ENCODE results near the gene IDS.
"Not testable (repeated sequence)": the region's sequence is repeated elsewhere in the genome, so short reads cannot be mapped to it uniquely, and the experiment has no call there.

IDS gene

DNA sequence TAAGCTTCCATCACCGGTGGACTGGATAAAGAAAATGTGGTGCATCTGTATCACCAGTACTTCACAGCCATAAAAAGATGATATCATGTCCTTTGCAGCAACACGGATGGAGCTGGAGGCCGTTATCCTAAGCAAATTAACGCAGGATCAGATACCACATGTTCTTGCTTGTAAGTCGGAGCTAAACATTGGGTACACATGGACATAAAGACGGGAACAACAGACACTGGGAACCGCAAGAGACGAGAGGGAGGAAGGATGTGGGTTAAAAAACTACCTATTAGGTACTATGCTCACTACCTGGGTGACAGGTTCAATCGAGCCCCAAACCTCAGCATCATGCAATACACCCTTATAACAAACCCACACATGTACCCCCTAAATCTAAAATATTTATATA, 16.3 kb upstream of the IDS start:
- no peak for DNase-seq (ENCODE audit: extremely low read depth, insufficient read length)
- Histone ChIP-seq H3K27me3 (replicated peaks; ENCODE audit: control insufficient read depth, insufficient read depth, low read length) (no peaks in the 10 kb centered on the region), H3K36me3 (ENCODE audit: control insufficient read depth, insufficient read depth, low read length) (no peaks in the 10 kb centered on the region), H3K4me3 (replicated peaks; ENCODE audit: low read depth, low read length) (no peak overlapping the region)
- TF ChIP-seq, protein P1, sequence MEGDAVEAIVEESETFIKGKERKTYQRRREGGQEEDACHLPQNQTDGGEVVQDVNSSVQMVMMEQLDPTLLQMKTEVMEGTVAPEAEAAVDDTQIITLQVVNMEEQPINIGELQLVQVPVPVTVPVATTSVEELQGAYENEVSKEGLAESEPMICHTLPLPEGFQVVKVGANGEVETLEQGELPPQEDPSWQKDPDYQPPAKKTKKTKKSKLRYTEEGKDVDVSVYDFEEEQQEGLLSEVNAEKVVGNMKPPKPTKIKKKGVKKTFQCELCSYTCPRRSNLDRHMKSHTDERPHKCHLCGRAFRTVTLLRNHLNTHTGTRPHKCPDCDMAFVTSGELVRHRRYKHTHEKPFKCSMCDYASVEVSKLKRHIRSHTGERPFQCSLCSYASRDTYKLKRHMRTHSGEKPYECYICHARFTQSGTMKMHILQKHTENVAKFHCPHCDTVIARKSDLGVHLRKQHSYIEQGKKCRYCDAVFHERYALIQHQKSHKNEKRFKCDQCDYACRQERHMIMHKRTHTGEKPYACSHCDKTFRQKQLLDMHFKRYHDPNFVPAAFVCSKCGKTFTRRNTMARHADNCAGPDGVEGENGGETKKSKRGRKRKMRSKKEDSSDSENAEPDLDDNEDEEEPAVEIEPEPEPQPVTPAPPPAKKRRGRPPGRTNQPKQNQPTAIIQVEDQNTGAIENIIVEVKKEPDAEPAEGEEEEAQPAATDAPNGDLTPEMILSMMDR (IDR thresholded peaks at IDR 0.05; ENCODE audit: insufficient read depth, low read length, poor library complexity, severe bottlenecking), result no peak

DNA sequence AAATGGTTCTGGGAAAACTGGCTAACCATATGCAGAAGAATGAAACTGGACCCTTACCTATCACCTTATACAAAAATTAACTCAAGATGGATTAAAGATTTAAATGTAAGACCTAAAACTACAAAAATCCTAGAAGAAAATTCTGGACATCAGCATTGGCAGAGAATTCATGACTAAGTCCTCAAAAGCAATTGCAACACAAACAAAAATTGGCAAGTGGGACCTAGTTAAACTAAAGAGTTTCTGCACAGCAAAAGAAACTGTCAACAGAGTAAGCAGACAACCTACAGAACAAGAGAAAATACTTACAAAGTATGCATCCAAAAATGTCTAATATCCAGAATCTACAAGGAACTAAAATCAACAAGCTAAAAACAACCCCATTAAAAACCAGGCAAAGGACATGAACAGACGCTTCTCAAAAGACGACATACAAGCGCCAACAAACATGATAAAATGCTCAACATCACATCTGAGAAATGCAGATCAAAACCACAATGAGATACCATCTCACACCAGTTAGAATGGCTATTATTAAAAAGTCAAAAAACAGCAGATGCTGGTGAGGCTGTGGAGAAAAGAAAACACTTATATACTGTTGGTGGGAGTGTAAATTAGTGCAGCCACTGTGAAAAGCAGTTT, 15.7 kb upstream of the IDS start:
- not testable (repeated sequence) for H3K4me3 ChIP-seq (replicated peaks; ENCODE audit: low read depth, low read length); H3K36me3 ChIP-seq (ENCODE audit: control insufficient read depth, insufficient read depth, low read length); DNase-seq (ENCODE audit: extremely low read depth, insufficient read length); H3K27me3 ChIP-seq (replicated peaks; ENCODE audit: control insufficient read depth, insufficient read depth, low read length)

DNA sequence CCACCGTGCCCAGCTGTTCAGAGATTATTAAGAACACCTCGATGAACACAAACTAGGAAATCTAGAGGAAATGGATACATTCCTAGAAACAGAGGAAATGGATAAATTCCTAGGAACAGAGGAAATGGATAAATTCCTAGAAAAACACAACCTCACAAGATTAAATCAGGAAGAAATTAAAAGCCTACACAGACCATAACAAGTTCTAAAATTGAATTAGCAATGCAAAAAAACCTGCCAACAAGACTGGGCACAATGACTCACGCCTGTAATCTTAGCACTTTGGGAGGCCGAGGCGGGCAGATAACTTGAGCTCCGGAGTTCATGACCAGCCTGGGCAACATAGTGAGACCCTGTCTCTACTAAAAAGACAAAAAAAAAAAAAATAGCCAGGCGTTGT, 13.1 kb upstream of the IDS start:
- TF ChIP-seq, protein P1 (IDR thresholded peaks at IDR 0.05; ENCODE audit: insufficient read depth, low read length, poor library complexity, severe bottlenecking), result no peak
- H3K36me3 ChIP-seq (ENCODE audit: control insufficient read depth, insufficient read depth, low read length), result no peaks in the 10 kb centered on the region
- H3K27me3 ChIP-seq (replicated peaks; ENCODE audit: control insufficient read depth, insufficient read depth, low read length), result no peaks in the 10 kb centered on the region
- DNase-seq (ENCODE audit: extremely low read depth, insufficient read length), result no peak
- no peak overlapping the region for H3K4me3 ChIP-seq (replicated peaks; ENCODE audit: low read depth, low read length)

DNA sequence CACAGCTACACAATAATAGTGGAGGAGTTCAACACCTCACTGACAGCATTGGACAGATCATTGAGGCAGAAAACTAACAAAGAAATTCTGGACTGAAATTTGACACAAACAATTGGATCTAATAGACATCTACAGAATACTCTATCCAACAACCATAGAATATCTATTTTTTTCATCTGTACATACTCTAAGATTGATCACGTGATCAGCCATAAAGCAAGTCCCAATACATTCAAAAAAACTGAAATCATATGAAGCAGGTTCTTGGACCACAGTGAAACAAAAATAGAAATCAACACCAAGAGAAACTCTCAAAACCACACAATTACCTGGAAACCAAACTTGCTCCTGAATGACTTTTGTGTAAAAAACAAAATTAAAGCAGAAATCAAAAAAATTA, 12.2 kb upstream of the IDS start:
- no peak for DNase-seq (ENCODE audit: extremely low read depth, insufficient read length)
- no peaks in the 10 kb centered on the region for H3K36me3 ChIP-seq (ENCODE audit: control insufficient read depth, insufficient read depth, low read length)
- TF ChIP-seq, protein P1 (IDR thresholded peaks at IDR 0.05; ENCODE audit: insufficient read depth, low read length, poor library complexity, severe bottlenecking), result no peak
- H3K4me3 ChIP-seq (replicated peaks; ENCODE audit: low read depth, low read length), result no peak overlapping the region
- no peaks in the 10 kb centered on the region for H3K27me3 ChIP-seq (replicated peaks; ENCODE audit: control insufficient read depth, insufficient read depth, low read length)

DNA sequence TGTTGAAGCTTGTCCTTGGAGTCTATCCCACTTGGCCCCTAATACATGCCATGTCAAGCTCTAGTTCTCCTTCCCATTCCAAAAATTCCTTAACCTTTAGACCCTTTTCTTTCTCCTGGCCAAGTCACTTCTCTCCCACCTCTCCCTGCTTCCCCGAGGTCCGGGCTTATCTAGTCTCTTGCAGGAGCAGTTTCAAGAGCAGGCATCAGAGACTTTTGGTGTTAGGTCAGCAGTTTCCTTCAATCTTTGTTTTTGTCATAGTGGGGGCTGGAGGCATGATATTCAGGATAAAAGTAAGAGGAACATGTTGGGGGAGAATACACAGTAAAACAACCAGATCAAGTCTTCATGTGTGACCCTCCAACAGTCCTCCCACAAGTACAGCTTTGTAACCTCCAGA, 11.5 kb upstream of the IDS start:
- TF ChIP-seq, protein P1 (IDR thresholded peaks at IDR 0.05; ENCODE audit: insufficient read depth, low read length, poor library complexity, severe bottlenecking), result no peak
- H3K4me3 ChIP-seq (replicated peaks; ENCODE audit: low read depth, low read length), result no peak overlapping the region
- H3K27me3 ChIP-seq (replicated peaks; ENCODE audit: control insufficient read depth, insufficient read depth, low read length), result no peaks in the 10 kb centered on the region
- DNase-seq (ENCODE audit: extremely low read depth, insufficient read length), result no peak
- no peaks in the 10 kb centered on the region for H3K36me3 ChIP-seq (ENCODE audit: control insufficient read depth, insufficient read depth, low read length)

DNA sequence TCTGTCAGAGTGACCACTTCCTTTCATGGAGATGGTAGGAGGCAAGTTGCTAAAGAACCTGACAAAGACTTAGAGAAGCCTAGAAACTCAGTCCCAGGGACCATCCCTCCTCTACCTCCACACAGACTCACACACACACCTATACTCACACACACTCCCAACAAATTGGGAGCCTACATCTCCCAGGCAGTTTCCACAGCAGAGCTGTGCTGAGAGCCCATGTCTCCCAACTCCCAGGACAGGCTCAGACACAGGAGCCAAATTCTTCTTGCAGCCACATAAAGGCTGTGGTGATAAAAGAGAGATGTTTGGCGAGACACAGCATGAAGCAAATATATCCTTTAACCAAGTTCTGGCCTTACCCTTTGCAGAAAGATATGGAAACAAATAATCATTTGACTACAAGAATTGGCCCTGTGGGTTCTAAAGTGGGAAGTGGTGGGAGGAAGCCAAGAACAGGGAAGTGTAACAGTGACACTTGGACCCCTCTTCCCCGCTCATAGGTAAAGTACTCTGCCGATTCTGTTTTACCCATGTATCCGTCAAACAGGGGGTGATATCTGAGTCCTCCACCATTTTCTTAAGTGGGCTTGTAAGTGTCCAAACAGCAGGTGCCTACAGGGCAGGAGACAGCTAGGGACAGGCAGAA, 11.0 kb upstream of the IDS start:
- DNase-seq (ENCODE audit: extremely low read depth, insufficient read length), result no peak
- H3K27me3 ChIP-seq (replicated peaks; ENCODE audit: control insufficient read depth, insufficient read depth, low read length), result no peaks in the 10 kb centered on the region
- no peak overlapping the region for H3K4me3 ChIP-seq (replicated peaks; ENCODE audit: low read depth, low read length)
- H3K36me3 ChIP-seq (ENCODE audit: control insufficient read depth, insufficient read depth, low read length), result no peaks in the 10 kb centered on the region
- TF ChIP-seq, protein P1 (IDR thresholded peaks at IDR 0.05; ENCODE audit: insufficient read depth, low read length, poor library complexity, severe bottlenecking), result no peak

All from GM06990 (cell line).